Activated T-cell treated with anti-CD3 and anti-CD28 coated beads, Interleukin-2, amount 50 U/mL, for 48 hours (primary cell): ENCODE data around the gene CNKSR3.

ENCODE experiments used
- DNase-seq, 2 experiments: peaks; one replicate each; pipeline ENCODE4 v3.0.0-alpha.2; 2020

Gene CNKSR3

DNA sequence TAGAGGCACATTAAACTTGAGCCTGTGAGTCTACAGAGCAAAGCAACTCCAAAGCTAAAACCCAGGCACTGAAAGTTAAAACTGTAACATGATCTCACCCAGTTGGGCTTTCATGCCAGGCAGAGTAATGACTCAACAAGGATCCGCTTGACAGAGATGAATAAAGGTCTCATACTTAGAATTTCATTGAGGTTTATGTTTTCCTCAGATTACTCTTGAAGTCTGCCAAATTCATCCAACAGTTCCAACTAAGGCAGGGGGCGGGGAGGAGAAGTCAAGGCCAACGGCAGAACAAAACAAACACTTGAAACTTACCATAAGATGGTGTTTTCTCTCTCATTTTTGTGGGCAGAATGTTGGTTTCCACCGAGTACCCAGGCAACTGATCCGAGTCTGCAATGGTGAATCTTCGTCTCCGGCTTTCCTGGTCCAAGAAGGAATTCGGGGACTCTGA lies 99.8 kb downstream of the CNKSR3 start:
- peak; percentile 60 to 66 for DNase-seq

GRCh38 chr6:154408891-154409500 lies 101.5 kb downstream of the CNKSR3 start:
- DNase-seq = no peak

DNA sequence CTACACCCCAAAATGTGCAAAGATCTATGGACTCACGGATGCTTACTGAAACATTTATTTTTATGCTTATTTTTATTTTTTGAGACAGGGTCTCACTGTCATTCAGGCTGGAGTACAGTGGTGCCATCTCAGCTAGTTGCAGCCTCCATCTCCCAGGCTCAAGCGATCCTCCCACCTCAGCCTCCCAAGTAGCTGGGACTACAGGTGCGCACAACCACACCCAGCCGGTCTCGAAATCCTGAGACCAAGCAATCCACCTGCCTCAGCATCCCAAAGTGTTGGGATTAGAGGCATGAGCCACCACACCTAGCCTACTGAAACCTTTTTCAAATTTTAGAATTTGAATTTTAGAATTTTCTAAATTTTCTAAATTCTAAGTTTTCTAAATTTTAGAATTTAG lies 103.0 kb downstream of the CNKSR3 start:
- no peak for DNase-seq

- DNase-seq = no peak
These were observed 103.6 kb downstream of the CNKSR3 start for GRCh38 chr6:154406869-154407268.

- DNase-seq = no peak
These were observed 104.2 kb downstream of the CNKSR3 start for GRCh38 chr6:154406301-154406700.

- DNase-seq = no peak
These were observed 105.6 kb downstream of the CNKSR3 start for GRCh38 chr6:154404791-154405400.

DNA sequence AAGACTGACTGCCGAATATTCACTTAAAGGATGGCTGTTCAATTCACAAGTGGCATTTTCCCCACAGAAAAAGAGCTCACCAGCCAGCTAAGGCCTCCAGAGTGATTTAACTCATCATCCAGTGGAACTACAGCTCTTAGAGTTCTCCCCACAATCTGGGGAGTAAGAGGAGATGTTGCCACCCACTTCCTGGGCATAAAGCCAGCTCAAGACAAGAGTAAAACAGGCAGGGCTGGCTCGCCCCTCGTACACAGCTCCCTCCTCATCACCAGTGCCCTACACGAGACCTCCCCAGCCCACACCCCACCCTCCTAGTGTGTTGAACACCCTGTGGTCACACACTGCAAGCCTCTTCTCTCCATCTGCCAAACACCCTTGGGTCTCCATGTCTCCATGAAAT lies 106.7 kb downstream of the CNKSR3 start:
- DNase-seq = peak in 1 of 2 experiments; percentile 27

DNA sequence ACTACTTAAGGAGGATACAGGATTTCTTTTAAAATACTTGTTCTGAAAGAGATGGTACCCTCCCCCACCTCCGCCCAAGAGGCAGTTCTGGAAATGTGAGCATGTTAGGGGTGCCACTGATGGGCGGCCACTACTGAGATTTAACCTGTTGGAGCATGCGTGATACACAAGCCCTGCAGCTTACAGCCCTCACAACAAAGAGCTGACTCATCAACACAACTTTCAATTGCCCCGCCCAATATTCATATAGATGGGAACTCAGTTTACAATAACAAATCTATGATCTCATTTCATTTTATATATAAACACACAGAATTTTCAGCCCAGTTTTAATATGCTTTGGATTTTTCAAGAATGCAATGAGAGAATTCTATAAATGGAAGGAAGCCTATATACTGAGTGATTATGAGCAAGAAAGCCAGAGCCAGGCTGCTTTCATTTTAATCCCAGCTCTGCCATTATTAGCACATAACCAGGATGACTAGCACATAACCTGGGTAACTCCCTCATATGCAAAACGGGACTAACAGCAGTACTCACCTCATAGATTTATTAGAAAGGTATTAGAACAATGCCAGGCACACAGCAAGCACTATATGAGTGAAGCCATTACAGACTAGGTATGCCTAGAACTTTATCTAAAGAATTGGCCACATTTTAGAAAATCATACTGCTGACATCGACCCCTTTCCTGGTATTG lies 108.3 kb downstream of the CNKSR3 start:
- no peak for DNase-seq

DNA sequence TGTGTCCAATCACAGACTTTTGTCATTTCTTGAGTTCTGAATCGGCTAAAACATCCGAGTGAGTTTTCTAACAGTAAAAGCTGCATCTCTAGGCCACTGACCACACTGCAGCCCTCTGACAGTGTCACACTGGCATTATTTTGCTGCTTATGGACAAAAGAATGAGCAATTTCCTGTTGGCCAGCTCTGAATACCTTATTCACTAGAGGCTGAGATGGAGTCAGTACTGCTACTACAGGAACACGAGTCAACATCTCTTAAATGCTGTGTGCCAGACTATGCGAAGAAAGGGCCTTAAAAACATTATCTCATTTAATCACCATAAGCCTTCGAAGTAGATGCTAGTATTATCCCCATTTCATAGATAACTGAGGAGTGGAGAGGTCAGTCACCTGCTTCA lies 111.4 kb downstream of the CNKSR3 start:
- no peak for DNase-seq

- no peak for DNase-seq
These were observed 112.8 kb downstream of the CNKSR3 start for GRCh38 chr6:154397491-154398195.

- no peak for DNase-seq
These were observed 114.6 kb downstream of the CNKSR3 start for GRCh38 chr6:154395878-154396277.

DNA sequence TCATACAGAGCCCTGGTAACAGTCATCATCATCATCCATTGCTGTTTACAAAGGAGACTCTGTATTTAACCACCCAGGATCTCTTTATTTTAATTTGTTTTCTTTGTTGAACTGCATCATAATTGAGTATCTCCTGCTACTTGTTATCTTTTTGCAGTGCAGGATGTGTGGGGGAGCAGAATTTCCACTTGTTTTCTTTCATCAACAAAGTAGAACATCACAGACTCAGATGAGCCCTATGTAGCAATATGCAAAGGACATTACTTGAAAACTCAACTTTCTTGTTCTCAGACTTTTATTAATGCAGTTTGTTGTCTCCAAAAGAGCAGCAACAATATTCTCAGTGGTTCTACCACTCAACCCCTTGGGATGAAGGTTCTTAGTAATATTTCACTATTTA lies 115.2 kb downstream of the CNKSR3 start:
- no peak for DNase-seq

GRCh38 chr6:154394571-154394970 lies 115.9 kb downstream of the CNKSR3 start:
- no peak for DNase-seq

- DNase-seq = no peak
These were observed 120.5 kb downstream of the CNKSR3 start for GRCh38 chr6:154390034-154390433.

DNA sequence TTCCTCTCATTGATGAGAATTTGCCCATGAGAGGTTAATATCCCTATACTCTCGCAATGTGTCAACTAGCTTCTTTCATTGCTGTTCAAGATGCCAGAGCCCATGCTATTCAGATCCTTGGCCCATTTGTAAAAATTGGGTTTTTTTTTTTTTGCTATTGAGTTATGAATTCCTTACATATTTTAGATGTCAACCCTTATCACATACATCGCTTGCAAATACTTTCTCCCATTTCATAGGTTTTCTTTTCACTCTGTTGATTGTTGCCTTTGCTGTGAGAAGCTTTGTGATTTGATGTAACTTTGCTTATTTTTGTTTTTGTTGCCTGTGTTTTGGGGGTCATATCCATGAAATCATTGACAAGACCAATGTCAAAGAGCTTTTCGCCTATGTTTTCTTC lies 121.7 kb downstream of the CNKSR3 start:
- DNase-seq = no peak

DNA sequence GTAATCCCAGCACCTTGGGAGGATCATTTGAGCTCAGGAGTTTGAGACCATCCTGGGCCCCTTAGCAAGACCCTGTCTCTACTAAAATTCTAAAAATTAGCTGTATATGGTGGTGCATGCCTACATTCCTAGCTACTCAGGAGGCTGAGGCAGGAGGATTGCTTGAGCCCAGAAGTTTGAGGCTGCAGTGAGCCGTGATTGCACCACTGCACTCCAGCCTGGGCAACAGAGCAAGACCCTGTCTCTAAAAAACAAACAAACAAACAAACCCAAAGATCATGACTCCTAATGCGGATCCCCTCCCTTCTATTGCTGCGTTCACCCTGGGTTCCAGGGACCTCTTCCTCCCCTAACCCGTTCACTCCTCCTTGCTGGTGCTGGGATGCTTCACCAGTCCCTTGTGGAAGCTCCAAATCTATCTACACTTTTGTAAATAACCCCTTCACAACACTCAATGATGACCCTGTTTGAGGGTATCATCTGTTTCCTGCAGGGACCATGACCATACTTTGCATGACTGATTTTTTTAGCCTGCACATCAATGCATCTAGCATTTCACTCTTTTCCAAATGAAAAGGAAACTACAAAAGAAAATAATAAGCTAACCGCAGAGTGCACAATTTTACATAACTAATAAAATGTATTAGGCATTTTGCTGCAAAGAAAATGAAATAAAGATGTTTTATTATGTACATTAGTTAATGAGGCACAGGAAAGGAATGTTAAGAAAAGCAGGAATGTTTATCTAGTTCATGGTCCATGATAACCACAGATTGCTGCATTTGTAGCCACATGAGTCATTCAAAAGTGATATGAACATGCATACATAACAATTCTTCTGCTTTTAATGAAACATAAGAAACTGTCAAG lies 123.4 kb downstream of the CNKSR3 start:
- DNase-seq = no peak

GRCh38 chr6:154384191-154384590 lies 126.3 kb downstream of the CNKSR3 start:
- DNase-seq = no peak

GRCh38 chr6:154383273-154383672 lies 127.2 kb downstream of the CNKSR3 start:
- DNase-seq = no peak

- DNase-seq = no peak
These were observed 127.7 kb downstream of the CNKSR3 start for GRCh38 chr6:154382740-154383139.

DNA sequence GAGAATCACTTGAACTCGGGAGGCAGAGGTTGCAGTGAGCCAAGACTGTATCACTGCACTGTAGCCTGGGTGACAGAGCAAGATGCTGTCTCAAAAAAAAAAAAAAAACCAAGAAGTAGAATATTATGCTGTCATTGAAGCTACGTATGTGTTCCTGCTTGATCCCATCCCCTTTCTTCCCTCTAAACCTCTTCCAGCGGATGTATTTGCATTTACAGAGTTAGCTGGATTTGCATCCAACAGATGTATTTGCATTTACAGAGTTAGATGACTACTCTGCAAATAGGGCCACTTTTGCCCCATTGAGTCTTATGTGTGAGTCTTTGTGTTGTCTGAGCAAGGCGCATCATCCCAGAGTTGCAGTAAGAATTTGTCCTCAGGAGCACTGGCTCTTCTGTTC lies 128.9 kb downstream of the CNKSR3 start:
- no peak for DNase-seq

GRCh38 chr6:154380741-154381140 lies 129.7 kb downstream of the CNKSR3 start:
- no peak for DNase-seq

DNA sequence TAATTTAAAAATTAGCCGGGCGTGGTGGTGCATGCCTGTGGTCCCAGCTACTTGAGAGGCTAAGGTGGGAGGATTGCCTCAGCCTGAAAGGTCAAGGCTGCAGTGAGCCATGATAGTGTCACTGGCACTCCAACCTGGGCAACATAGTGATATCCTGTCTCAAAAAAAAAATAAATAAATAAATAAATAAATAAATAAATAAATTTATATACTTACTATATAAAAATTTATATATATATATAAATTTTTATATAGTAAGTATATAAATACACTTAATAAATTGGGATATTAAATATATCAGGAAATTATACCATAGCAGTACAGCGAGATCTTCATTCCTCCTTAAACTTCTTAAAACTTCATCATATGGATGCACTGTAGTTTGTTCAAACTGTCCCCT lies 130.9 kb downstream of the CNKSR3 start:
- DNase-seq = no peak

DNA sequence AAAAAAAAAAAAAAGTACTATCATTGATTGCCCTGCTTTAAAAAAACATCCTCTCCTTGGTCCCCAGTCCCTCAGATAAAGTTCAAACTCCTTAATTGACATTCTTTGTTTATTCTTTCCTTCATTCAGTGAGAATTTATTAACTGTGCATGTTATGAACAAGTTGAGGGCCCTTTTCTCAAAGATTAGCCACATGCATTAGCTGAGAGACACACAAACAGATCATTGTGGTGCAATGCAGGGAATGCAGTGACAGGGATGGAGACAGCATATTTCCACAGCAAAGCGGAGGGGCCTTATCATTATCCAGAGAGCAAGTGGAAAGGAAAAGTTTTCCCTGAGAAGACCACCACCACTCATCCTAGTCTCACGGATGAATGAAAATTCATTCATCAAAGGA lies 132.0 kb downstream of the CNKSR3 start:
- DNase-seq = no peak
